BLaER1 (cell line): Measurements from ENCODE around the gene ABHD17A.

Experiments used
- H3K27ac ChIP-seq: shearing (Covaris generic); formaldehyde crosslinking; 2 replicates; pipeline ENCODE4 v1.8.1; 2022
- H3K27me3 ChIP-seq: shearing (Covaris generic); formaldehyde crosslinking; 2 replicates; pipeline ENCODE4 v1.8.1; 2022
- H3K36me3 ChIP-seq: shearing (Covaris generic); formaldehyde crosslinking; 2 replicates; pipeline ENCODE4 v1.8.1; 2022
- H3K4me1 ChIP-seq: shearing (Covaris generic); formaldehyde crosslinking; 2 replicates; pipeline ENCODE4 v1.8.1; 2022
- H3K4me2 ChIP-seq: shearing (Covaris generic); formaldehyde crosslinking; 2 replicates; pipeline ENCODE4 v1.8.1; 2022
- H3K4me3 ChIP-seq: shearing (Covaris generic); formaldehyde crosslinking; 2 replicates; pipeline ENCODE4 v1.8.1; 2022
- H3K9ac ChIP-seq: shearing (Covaris generic); formaldehyde crosslinking; 2 replicates; pipeline ENCODE4 v1.8.1; 2022
- H3K9me3 ChIP-seq: shearing (Covaris generic); formaldehyde crosslinking; 2 replicates; pipeline ENCODE4 v1.8.1; 2022
- H4K20me1 ChIP-seq: shearing (Covaris generic); formaldehyde crosslinking; 2 replicates; pipeline ENCODE4 v1.8.1; 2022
- Cebpa-rat ChIP-seq: shearing (Covaris generic); IDR thresholded peaks from 2 replicates; pipeline ENCODE4 v1.8.1; 2022

Gene ABHD17A

DNA sequence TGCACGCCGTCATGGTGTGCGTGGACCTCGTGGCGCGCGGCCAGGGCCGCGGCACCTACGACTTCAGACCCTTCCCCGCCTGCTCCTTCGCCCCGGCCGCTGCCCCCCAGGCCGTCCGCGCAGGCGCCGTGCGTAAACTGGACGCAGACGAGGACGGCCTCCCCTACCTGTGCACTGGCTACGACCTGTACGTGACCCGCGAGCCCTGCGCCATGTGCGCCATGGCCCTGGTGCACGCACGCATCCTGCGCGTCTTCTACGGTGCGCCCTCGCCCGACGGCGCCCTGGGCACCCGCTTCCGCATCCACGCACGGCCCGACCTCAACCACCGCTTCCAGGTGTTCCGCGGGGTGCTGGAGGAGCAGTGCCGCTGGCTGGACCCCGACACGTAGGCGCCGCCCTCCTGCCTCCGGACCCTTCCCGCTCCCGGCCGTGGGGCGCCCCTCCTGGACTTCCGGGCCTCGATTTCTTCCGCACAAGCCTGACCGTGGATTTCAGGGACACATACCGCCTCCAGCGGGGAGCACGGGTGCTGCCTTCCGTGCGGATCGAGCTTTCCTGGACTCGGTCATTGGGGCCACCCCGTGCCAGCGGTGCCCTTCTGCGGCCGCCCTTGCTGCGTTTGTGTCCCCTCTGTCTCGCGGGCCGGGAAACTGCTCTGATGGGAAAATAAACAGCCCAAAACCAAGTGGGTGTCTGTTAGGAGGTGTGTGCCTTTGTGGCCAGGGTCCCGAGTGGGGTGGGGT, 27.6 kb upstream of the ABHD17A start:
- TF ChIP-seq Cebpa-rat: no peak
- peaks cover 52% of the 10 kb centered on the region for H3K4me1 ChIP-seq
- H4K20me1 ChIP-seq: peaks cover 96% of the 10 kb centered on the region
- H3K27ac ChIP-seq: no peak overlapping the region
- H3K4me2 ChIP-seq: no peak overlapping the region
- H3K9me3 ChIP-seq: no peaks in the 10 kb centered on the region
- H3K4me3 ChIP-seq: no peak overlapping the region
- peaks cover 59% of the 10 kb centered on the region for H3K36me3 ChIP-seq
- H3K27me3 ChIP-seq: no peaks in the 10 kb centered on the region
- H3K9ac ChIP-seq: no peak overlapping the region

DNA sequence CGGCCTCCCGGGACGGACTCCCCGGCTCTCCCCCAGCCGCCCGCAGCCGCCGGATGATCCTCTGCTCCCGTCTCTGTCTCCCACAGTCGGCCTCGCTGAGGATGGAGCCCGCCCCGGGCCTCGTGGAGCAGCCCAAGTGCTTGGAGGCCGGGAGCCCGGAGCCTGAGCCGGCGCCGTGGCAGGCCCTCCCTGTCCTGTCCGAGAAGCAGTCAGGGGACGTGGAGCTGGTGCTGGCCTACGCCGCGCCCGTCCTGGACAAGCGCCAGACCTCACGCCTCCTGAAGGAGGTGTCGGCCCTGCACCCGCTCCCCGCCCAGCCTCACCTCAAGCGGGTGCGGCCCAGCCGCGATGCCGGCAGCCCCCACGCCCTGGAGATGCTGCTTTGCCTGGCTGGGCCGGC, 26.7 kb upstream of the ABHD17A start:
- H3K4me1 ChIP-seq: peaks cover 61% of the 10 kb centered on the region
- no peaks in the 10 kb centered on the region for H3K9me3 ChIP-seq
- H3K27me3 ChIP-seq: no peaks in the 10 kb centered on the region
- H3K4me3 ChIP-seq: no peak overlapping the region
- no peak for TF ChIP-seq Cebpa-rat
- H3K36me3 ChIP-seq: peaks cover 49% of the 10 kb centered on the region
- H3K9ac ChIP-seq: no peak overlapping the region
- no peak overlapping the region for H3K27ac ChIP-seq
- H4K20me1 ChIP-seq: peaks cover 96% of the 10 kb centered on the region
- no peak overlapping the region for H3K4me2 ChIP-seq

DNA sequence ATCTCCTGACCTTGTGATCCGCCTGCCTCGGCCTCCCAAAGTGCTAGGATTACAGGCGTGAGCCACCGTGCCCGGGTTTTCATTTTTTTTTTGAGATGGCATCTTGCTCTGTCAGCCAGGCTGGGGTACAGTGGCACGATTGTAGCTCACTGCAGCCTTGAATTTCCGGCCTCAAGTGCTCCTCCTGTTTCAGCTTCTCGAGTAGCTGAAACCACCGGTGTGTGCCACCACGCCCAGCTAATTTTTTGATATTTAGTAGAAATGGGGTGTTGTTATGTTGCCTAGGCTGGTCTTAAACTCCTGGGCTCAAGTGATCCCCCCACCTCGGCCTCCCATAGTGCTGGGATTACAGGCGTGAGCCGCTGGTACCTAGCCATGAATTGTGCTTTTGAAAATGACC, 25.8 kb upstream of the ABHD17A start:
- no peaks in the 10 kb centered on the region for H3K9me3 ChIP-seq
- H3K36me3 ChIP-seq: peaks cover 40% of the 10 kb centered on the region
- H4K20me1 ChIP-seq: peaks cover 96% of the 10 kb centered on the region
- peaks cover 70% of the 10 kb centered on the region for H3K4me1 ChIP-seq
- H3K27me3 ChIP-seq: no peaks in the 10 kb centered on the region
- H3K9ac ChIP-seq: no peak overlapping the region
- peak overlapping the region; percentile 26; the same call in 1 of the 2 replicates for H3K27ac ChIP-seq
- H3K4me2 ChIP-seq: peak overlapping the region; percentile 94
- H3K4me3 ChIP-seq: no peak overlapping the region
- no peak for TF ChIP-seq Cebpa-rat

- peaks cover 36% of the 10 kb centered on the region for H3K36me3 ChIP-seq
- H3K27me3 ChIP-seq: no peaks in the 10 kb centered on the region
- H3K9me3 ChIP-seq: no peaks in the 10 kb centered on the region
- H4K20me1 ChIP-seq: peaks cover 93% of the 10 kb centered on the region
- TF ChIP-seq Cebpa-rat: no peak
- peak overlapping the region; percentile 36; the same call in 1 of the 2 replicates for H3K9ac ChIP-seq
- H3K4me2 ChIP-seq: peak overlapping the region; percentile 94
- H3K27ac ChIP-seq: peak overlapping the region; percentile 56
- peaks cover 75% of the 10 kb centered on the region for H3K4me1 ChIP-seq
- peak overlapping the region; percentile 54; the same call in 1 of the 2 replicates for H3K4me3 ChIP-seq
Observed at GRCh38 chr19:1910177-1910576, 24.9 kb upstream of the ABHD17A start.

DNA sequence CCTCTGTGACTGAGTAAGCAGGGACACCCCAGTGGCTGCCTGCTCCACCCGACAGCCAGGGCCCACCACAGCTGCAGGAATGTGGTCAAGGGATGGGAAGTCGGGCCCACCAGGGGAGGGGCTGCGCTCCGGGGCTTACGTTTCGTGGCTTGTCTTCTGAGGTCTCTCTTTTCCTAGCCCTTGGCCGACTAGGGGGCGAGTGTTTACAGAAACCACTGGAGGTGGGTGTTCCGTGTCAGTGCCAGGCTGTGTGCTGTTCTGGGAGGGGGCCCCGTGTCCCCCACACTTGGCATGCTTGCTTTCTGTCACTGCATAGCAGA, 24.4 kb upstream of the ABHD17A start:
- peaks cover 74% of the 10 kb centered on the region for H3K4me1 ChIP-seq
- H3K36me3 ChIP-seq: peaks cover 32% of the 10 kb centered on the region
- peak overlapping the region; percentile 56 for H3K27ac ChIP-seq
- peak overlapping the region; percentile 54 for H3K4me3 ChIP-seq
- H3K9me3 ChIP-seq: no peaks in the 10 kb centered on the region
- H3K27me3 ChIP-seq: no peaks in the 10 kb centered on the region
- peaks cover 88% of the 10 kb centered on the region for H4K20me1 ChIP-seq
- peak overlapping the region; percentile 94 for H3K4me2 ChIP-seq
- TF ChIP-seq Cebpa-rat: no peak
- H3K9ac ChIP-seq: peak overlapping the region; percentile 36

DNA sequence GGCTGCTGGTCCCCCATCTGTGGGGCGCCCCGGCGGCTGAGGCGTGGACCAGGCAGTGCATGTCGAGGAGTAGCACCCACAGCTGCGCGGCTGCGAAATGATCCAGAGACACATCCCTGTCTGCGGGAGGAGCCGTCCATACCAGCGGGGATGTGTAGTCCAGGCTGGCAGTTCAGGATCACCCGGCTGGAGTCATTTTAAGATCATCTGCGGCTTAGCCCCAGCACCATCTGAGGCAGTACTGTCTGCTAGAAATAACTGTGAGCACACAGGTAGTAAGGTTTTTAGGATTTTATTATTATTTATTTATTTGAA, 23.0 kb upstream of the ABHD17A start:
- H4K20me1 ChIP-seq: peaks cover 74% of the 10 kb centered on the region
- no peaks in the 10 kb centered on the region for H3K27me3 ChIP-seq
- no peak for TF ChIP-seq Cebpa-rat
- no peaks in the 10 kb centered on the region for H3K9me3 ChIP-seq
- no peak overlapping the region for H3K9ac ChIP-seq
- H3K36me3 ChIP-seq: peaks cover 18% of the 10 kb centered on the region
- peak overlapping the region; percentile 28 for H3K27ac ChIP-seq
- H3K4me3 ChIP-seq: no peak overlapping the region
- H3K4me2 ChIP-seq: peak overlapping the region; percentile 94
- peaks cover 78% of the 10 kb centered on the region for H3K4me1 ChIP-seq

GRCh38 chr19:1907563-1908363, 22.5 kb upstream of the ABHD17A start:
- peaks cover 12% of the 10 kb centered on the region for H3K36me3 ChIP-seq
- peak overlapping the region; percentile 50 for H3K9ac ChIP-seq
- no peak overlapping the region for H3K4me3 ChIP-seq
- no peaks in the 10 kb centered on the region for H3K9me3 ChIP-seq
- peaks cover 69% of the 10 kb centered on the region for H4K20me1 ChIP-seq
- H3K27ac ChIP-seq: peak overlapping the region; percentile 28
- H3K4me2 ChIP-seq: peak overlapping the region; percentile 94
- TF ChIP-seq Cebpa-rat: no peak
- no peaks in the 10 kb centered on the region for H3K27me3 ChIP-seq
- peaks cover 81% of the 10 kb centered on the region for H3K4me1 ChIP-seq

GRCh38 chr19:1906985-1907562, 21.8 kb upstream of the ABHD17A start:
- peaks cover 62% of the 10 kb centered on the region for H4K20me1 ChIP-seq
- peaks cover 5% of the 10 kb centered on the region for H3K36me3 ChIP-seq
- H3K4me2 ChIP-seq: peak overlapping the region; percentile 94
- no peaks in the 10 kb centered on the region for H3K9me3 ChIP-seq
- no peak for TF ChIP-seq Cebpa-rat
- peaks cover 81% of the 10 kb centered on the region for H3K4me1 ChIP-seq
- H3K9ac ChIP-seq: peak overlapping the region; percentile 7; the same call in 1 of the 2 replicates
- H3K27ac ChIP-seq: peak overlapping the region; percentile 28
- no peak overlapping the region for H3K4me3 ChIP-seq
- H3K27me3 ChIP-seq: no peaks in the 10 kb centered on the region

- TF ChIP-seq Cebpa-rat: no peak
- no peaks in the 10 kb centered on the region for H3K36me3 ChIP-seq
- H3K27ac ChIP-seq: peak overlapping the region; percentile 92
- peak overlapping the region; percentile 89 for H3K9ac ChIP-seq
- peaks cover 50% of the 10 kb centered on the region for H4K20me1 ChIP-seq
- peak overlapping the region; percentile 81 for H3K4me3 ChIP-seq
- H3K9me3 ChIP-seq: no peaks in the 10 kb centered on the region
- no peaks in the 10 kb centered on the region for H3K27me3 ChIP-seq
- H3K4me1 ChIP-seq: peaks cover 77% of the 10 kb centered on the region
- peak overlapping the region; percentile 94 for H3K4me2 ChIP-seq
Observed at GRCh38 chr19:1905863-1906375, 20.6 kb upstream of the ABHD17A start.
